ENCODE measurements around the gene WDR43.

WDR43 gene

DNA sequence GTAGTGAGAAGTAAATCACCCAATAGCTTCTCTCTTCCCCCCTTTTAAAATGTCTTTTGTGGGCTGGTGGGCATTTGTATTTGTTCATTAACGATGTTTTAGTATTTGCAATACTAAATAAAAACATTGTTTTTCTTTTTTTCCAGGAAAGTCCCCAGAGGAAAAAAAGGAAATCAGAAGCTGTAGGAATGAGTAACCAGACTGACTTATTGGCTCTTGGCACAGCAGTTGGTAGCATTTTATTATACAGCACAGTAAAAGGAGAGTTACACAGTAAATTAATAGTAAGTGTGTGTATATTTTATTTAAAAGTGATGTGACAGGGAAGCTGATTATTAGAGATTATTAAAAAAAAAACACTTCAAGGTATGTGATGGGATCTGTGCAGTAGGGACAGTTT is 7.4 kb downstream of the WDR43 start:
- Mint-ChIP-seq H3K9me3 (no peaks in the 10 kb centered on the region), H3K4me3 (no peak overlapping the region), H3K36me3 (peaks cover 23% of the 10 kb centered on the region), H3K4me1 (peaks cover 33% of the 10 kb centered on the region), H3K27ac (no peak overlapping the region), H3K27me3 (no peaks in the 10 kb centered on the region)
- CTCF ChIA-PET, result interaction anchor here (0.7 kb wide), 1 partner anchor 81 kb away, joined by 4 read pairs; no protein-coding TSS in a partner anchor
- DNase-seq, result no peak

DNA sequence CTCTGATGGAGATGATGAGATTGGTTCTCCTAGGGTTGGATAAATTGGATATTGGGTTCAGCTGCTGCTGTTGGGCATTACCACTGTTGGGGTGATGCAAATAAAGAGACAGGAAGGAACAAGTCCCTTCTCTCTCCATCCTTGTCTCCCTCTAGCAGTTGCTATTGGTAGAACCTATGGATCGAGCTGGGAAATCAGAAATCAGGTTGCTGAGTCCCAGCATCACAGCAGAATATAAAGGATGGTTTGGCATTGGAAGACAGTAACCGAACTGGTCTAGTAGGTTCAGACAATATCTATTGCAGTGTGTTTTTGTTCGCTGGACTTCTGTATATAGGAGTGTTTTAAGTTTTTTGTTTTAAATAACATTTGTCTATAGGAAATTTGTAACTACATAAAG is 8.1 kb downstream of the WDR43 start:
- no peaks in the 10 kb centered on the region for H3K27me3 Mint-ChIP-seq
- CTCF ChIA-PET, result interaction anchor here (0.7 kb wide), 1 partner anchor 82 kb away, joined by 4 read pairs; no protein-coding TSS in a partner anchor
- peaks cover 26% of the 10 kb centered on the region for H3K4me1 Mint-ChIP-seq
- no peaks in the 10 kb centered on the region for H3K9me3 Mint-ChIP-seq
- peaks cover 27% of the 10 kb centered on the region for H3K36me3 Mint-ChIP-seq
- no peak overlapping the region for H3K27ac Mint-ChIP-seq
- DNase-seq, result no peak
- H3K4me3 Mint-ChIP-seq, result no peak overlapping the region

DNA sequence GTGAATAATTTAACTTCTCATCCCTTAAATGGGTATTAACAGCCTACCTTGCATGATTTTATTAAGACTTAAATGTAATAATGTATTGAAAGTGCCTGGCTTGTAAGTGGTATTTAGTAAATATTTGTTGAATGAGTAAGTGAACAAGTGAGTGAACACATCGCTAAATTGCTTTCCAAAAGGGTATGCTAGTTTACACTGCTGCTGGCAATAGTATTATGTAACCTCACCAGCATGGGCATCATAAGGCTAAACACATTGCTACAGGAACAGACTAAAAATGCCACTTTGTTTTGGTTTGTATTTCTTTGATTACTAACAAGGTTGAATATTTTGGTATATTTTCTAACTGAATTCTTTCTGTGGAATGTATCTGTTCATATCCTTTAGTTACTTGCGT is 9.8 kb downstream of the WDR43 start:
- no peaks in the 10 kb centered on the region for H3K9me3 Mint-ChIP-seq
- H3K27me3 Mint-ChIP-seq, result no peaks in the 10 kb centered on the region
- no peak overlapping the region for H3K4me3 Mint-ChIP-seq
- H3K36me3 Mint-ChIP-seq, result peaks cover 40% of the 10 kb centered on the region
- H3K27ac Mint-ChIP-seq, result no peak overlapping the region
- CTCF ChIA-PET, result no interaction called here
- DNase-seq, result no peak
- H3K4me1 Mint-ChIP-seq, result peaks cover 10% of the 10 kb centered on the region

DNA sequence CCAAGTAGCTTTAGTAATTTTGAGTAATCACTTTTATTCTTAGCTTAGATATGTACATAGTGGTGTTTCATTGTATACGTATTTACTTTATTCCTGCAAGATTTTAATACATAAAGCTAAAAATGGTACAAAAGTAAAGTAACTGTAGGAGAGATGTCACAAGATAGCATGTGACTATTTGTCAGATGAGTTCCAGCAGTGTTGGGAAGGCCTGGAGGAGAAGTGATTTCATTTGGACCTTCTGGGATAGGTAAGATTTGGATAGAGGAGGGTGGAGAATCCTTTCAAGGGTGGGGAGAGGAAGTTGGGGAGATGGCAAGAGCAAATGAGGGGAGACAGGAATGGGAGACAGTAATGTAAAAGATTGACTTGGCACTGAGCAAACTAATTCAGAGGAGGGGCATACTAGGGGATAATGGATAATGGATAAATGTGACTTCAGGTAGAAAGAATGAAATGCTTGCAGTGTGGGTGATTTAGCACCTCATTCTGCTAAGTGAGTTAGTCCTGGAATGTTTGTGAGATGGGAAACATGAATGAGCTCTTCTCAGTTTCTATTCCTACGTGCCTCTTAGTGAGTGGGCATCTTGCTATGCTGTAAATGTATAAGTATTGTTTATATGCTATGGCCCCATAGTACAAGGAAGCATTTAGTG is 10.5 kb downstream of the WDR43 start:
- no peak overlapping the region for H3K27ac Mint-ChIP-seq
- CTCF ChIA-PET, result interaction anchor here (0.5 kb wide), 1 partner anchor 1041 kb away, joined by 3 read pairs; no protein-coding TSS in a partner anchor
- no peaks in the 10 kb centered on the region for H3K9me3 Mint-ChIP-seq
- peaks cover 46% of the 10 kb centered on the region for H3K36me3 Mint-ChIP-seq
- H3K27me3 Mint-ChIP-seq, result no peaks in the 10 kb centered on the region
- DNase-seq, result no peak
- H3K4me3 Mint-ChIP-seq, result no peak overlapping the region
- H3K4me1 Mint-ChIP-seq, result peaks cover 9% of the 10 kb centered on the region

DNA sequence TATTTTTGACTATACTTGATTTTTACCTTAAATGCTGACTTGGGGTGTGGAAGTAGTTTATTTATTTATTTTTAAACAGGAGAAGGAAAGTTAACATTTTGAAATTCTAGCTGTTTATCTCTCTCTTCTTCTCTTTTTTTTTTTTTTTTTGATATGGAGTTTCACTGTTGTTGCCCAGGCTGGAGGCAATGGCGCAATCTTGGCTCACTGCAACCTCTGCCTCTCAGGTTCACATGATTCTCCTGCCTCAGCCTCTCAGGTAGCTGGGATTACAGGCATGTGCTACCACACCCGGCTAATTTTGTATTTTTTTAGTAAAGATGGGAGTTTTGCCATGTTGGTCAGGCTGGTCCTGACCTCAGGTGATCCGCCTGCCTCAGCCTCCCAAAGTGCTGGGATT is 11.1 kb downstream of the WDR43 start:
- Mint-ChIP-seq H3K4me1 (peaks cover 7% of the 10 kb centered on the region), H3K27me3 (no peaks in the 10 kb centered on the region), H3K9me3 (no peaks in the 10 kb centered on the region), H3K27ac (no peak overlapping the region), H3K36me3 (peaks cover 48% of the 10 kb centered on the region), H3K4me3 (no peak overlapping the region)
- CTCF ChIA-PET, result no interaction called here
- DNase-seq, result no peak

DNA sequence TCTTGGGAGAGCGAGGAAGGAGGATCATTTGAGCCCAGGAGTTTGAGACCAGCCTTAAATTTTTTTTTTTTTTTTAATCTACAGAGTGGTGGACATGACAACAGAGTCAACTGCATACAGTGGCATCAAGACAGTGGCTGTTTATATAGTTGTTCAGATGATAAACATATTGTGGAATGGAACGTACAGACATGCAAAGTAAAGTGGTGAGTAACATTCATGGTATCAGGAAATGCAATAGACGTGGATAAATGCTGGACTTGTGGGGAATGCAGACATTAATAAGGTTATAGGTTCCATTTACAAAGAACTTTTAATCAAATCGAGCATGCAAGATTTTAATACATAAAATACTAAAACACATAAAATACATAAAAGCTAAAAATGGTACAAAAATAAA is 11.9 kb downstream of the WDR43 start:
- no peak overlapping the region for H3K4me3 Mint-ChIP-seq
- H3K36me3 Mint-ChIP-seq, result peaks cover 47% of the 10 kb centered on the region

DNA sequence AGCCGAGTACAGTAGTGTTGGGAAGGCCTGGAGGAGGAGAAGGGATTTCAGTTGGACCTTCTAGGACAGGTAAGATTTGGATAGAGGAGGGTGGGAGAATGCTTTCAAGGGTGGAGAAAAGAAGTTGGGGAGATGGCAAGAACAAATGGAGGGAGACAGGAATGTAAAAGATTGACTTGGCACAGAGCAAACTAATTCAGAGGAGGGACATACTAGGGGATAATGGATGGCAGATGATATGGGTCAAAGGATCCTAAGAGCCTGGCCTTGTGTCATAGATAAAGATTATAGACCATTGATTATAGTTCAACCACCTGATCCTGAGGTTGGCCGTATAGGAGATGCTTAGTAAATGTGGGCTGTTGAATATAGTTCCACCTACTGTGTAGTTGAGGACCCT is 12.4 kb downstream of the WDR43 start:
- no peaks in the 10 kb centered on the region for H3K4me1 Mint-ChIP-seq
- H3K36me3 Mint-ChIP-seq, result peaks cover 46% of the 10 kb centered on the region
- H3K9me3 Mint-ChIP-seq, result no peaks in the 10 kb centered on the region
- no peaks in the 10 kb centered on the region for H3K27me3 Mint-ChIP-seq
- no peak for DNase-seq
- no peak overlapping the region for H3K27ac Mint-ChIP-seq
- H3K4me3 Mint-ChIP-seq, result no peak overlapping the region
- CTCF ChIA-PET, result interaction anchor here (0.6 kb wide), 1 partner anchor 1890 kb away, joined by 3 read pairs; no protein-coding TSS in a partner anchor

More for the DNA sequence above, 11.9 kb downstream of the WDR43 start:
- H3K27me3 Mint-ChIP-seq, result no peaks in the 10 kb centered on the region
- H3K27ac Mint-ChIP-seq, result no peak overlapping the region
- peaks cover 2% of the 10 kb centered on the region for H3K4me1 Mint-ChIP-seq
- no peaks in the 10 kb centered on the region for H3K9me3 Mint-ChIP-seq
- CTCF ChIA-PET, result interaction anchor here (0.6 kb wide), 1 partner anchor 1890 kb away, joined by 3 read pairs; no protein-coding TSS in a partner anchor
- no peak for DNase-seq

DNA sequence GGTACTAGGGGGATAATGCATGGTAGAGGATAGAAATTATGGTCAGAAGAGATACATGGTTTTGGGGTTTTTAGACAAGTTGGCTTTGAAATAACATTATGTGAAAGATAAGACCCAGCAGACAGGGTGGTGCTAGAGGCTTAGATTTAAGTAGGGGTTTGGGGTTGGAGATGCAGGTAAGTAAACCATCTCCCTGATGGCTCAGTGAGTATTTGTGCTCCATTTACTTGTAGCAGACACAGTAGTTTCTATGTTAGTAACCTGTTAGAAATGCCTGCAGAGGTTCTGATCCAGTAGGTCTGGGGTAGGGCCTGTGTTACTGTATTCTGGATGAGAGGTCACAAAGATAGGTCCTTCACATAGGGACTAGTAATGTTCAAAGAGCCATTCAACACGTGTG is 13.7 kb downstream of the WDR43 start:
- Mint-ChIP-seq H3K36me3 (peaks cover 47% of the 10 kb centered on the region), H3K27me3 (no peaks in the 10 kb centered on the region), H3K4me1 (no peaks in the 10 kb centered on the region), H3K4me3 (no peak overlapping the region), H3K9me3 (no peaks in the 10 kb centered on the region), H3K27ac (no peak overlapping the region)
- no peak for DNase-seq
- CTCF ChIA-PET, result no interaction called here

DNA sequence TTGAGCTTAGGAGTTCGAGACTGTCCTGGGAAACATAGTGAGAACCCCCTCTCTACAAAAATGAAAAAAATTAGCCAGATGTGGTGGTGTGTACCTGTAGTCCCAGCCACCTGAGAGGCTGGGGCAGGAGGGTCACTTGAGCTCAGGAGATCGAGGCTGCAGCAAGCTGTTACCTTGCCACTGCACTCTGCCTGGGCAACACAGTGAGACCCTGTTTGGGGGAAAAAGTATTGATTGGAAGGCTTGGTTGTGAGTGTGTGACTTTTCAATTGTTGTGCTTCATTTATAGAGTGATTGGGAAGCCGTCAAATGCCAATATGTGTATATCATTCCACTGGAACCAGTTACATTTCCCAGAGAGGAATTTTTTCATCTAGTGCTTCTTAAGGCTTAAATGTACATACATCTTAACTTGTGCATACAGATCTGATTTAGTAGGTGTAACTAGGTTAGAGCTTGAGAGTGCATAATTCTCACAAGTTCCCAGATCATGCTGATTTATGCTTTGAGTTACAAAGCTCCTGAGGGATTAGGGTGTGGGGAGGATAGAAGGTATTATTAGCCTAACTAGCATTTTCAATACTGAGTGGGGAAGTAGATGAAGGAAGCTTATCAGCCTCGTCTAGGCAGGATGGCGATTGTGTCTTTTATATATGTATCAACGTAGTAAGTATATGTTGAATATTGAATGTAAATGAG is 15.3 kb downstream of the WDR43 start:
- CTCF ChIA-PET, result interaction anchor here (0.7 to 1.0 kb wide), 2 partner anchors 14 to 377 kb away, joined by 3 to 5 read pairs; no protein-coding TSS in a partner anchor

DNA sequence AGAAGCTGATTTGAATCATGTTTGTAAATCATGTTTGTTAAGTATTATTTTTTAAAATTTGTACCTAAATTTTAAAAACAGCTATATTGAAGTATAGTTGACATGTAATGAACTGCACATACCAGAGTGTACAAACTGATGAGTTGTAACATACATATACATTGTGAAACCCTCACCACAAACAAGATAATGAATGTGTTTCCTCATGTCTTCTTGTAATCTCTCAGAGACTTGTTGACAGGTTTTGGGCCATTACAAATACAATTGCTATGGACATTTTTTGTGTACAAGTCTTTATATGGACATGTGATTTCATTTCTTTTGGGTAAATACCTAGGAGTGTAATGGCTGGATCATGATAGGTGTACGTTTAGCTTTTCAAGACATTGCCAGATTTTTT is 21.5 kb downstream of the WDR43 start:
- no peak for DNase-seq
- CTCF ChIA-PET, result interaction anchor here (0.8 to 0.9 kb wide), 2 partner anchors 20 to 289 kb away, joined by 3 read pairs; no protein-coding TSS in a partner anchor
- Mint-ChIP-seq H3K27me3 (no peaks in the 10 kb centered on the region), H3K9me3 (no peaks in the 10 kb centered on the region), H3K4me1 (peaks cover 3% of the 10 kb centered on the region), H3K36me3 (peaks cover 40% of the 10 kb centered on the region), H3K27ac (no peak overlapping the region), H3K4me3 (no peak overlapping the region)

More for the DNA sequence above, 15.3 kb downstream of the WDR43 start:
- Mint-ChIP-seq H3K27me3 (no peaks in the 10 kb centered on the region), H3K4me1 (no peaks in the 10 kb centered on the region), H3K9me3 (no peaks in the 10 kb centered on the region), H3K27ac (no peak overlapping the region), H3K36me3 (peaks cover 54% of the 10 kb centered on the region), H3K4me3 (no peak overlapping the region)
- DNase-seq, result no peak

DNA sequence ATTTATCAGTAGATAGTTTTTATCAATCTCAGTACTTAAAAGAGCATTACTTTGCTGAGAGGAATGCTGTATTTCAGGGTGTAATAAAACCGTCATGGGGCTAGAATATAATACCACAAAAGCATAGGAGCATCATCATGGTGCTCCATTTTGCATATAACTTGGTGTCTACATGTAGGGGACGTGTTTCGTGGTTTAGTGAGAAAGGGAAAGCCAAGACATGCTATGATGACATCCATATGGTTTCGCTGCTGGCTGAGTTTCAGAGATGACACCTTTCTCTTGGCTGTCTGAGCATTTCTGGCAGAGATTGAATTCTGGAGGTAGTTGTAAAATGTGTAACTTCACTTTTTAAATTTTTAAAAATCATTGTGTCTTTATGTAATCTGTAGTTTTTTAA is 32.4 kb downstream of the WDR43 start:
- no peaks in the 10 kb centered on the region for H3K4me1 Mint-ChIP-seq
- no peaks in the 10 kb centered on the region for H3K27me3 Mint-ChIP-seq
- peaks cover 74% of the 10 kb centered on the region for H3K36me3 Mint-ChIP-seq
- H3K9me3 Mint-ChIP-seq, result no peaks in the 10 kb centered on the region
- H3K4me3 Mint-ChIP-seq, result no peak overlapping the region
- no peak overlapping the region for H3K27ac Mint-ChIP-seq
- CTCF ChIA-PET, result no interaction called here
- no peak for DNase-seq

DNA sequence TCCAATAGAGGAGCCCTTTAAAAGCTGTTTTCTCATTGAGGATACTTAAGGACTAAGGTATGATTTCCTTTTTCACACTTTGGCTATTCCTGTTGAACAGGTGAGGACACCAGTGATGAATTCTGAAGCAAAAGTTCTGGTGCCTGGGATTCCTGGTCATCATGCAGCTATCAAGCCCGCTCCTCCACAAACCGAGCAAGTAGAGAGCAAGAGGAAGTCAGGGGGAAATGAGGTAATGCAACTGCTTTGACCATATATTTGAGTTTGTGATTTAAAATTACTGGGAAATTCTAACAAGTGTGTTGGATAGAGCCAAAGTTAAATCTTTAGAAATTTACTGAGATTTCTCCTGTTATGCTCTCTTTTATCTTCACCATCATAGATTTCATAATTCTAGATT is 33.0 kb downstream of the WDR43 start:
- H3K36me3 Mint-ChIP-seq, result peaks cover 75% of the 10 kb centered on the region
- no peak overlapping the region for H3K4me3 Mint-ChIP-seq
- CTCF ChIA-PET, result no interaction called here
- no peaks in the 10 kb centered on the region for H3K9me3 Mint-ChIP-seq
- no peak overlapping the region for H3K27ac Mint-ChIP-seq
- no peaks in the 10 kb centered on the region for H3K4me1 Mint-ChIP-seq
- no peaks in the 10 kb centered on the region for H3K27me3 Mint-ChIP-seq
- DNase-seq, result no peak

DNA sequence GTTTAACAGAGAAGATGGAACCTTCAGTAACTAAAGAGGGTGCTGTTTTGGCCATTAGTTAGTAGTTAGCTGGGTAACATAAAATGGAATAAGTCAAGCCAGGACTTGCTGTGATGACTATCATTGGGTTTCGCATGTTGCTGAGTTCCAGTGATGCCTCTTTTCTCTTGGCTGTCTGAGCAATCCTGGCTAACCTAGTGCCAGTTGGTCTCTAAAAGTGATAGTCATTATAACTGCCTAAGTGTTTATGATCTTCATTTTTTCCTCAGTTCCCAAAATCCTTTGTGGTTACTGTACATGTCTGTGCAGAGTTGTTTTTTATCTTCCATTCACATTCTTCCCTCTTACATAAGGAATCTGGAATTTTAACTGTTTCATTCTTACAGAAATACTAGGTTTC is 33.4 kb downstream of the WDR43 start:
- no peak for DNase-seq
- Mint-ChIP-seq H3K4me1 (no peaks in the 10 kb centered on the region), H3K9me3 (no peaks in the 10 kb centered on the region), H3K36me3 (peaks cover 72% of the 10 kb centered on the region), H3K27me3 (no peaks in the 10 kb centered on the region), H3K4me3 (no peak overlapping the region), H3K27ac (no peak overlapping the region)
- CTCF ChIA-PET, result no interaction called here

DNA sequence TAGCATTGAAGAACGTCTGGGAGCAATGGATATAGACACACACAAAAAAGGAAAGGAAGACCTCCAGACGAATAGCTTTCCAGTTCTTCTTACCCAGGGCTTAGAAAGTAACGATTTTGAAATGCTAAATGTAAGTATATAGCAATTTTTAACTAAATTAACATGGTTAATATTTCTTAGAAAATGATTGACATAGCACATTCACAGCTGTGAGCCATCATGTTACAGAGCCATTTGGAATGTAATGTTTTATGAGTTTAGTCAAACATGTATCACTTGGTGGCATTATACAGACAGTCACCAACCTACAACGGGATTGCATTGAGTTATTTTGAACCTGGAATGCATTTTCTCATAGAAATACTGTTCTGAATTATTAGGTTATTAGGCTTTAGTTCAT is 35.1 kb downstream of the WDR43 start:
- Mint-ChIP-seq H3K27me3 (no peaks in the 10 kb centered on the region), H3K4me3 (no peak overlapping the region), H3K36me3 (peaks cover 66% of the 10 kb centered on the region), H3K9me3 (no peaks in the 10 kb centered on the region), H3K27ac (no peak overlapping the region), H3K4me1 (no peaks in the 10 kb centered on the region)
- no peak for DNase-seq
- CTCF ChIA-PET, result interaction anchor here (1.1 kb wide), 1 partner anchor 12 kb away, joined by 3 read pairs; no protein-coding TSS in a partner anchor

DNA sequence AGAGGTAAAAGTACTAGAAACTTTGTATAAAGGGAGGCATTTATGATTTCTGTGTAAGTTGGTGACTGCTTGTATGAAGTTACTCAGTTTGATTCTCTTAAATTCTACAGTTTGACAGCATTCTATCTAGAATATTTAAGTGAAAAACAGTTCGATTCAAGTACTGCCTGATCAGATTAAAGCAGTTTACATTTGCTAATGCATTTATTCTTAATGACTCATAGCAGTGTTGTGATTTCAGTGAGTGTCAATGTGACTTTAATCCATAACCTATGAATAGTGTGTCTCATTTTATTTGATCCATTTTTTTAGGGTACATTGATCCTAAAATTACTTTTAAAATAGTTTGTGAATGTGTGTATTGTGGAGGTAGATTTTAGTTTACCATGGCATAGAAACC is 35.7 kb downstream of the WDR43 start:
- no peak overlapping the region for H3K27ac Mint-ChIP-seq
- no peak for DNase-seq
- no peaks in the 10 kb centered on the region for H3K27me3 Mint-ChIP-seq
- no peaks in the 10 kb centered on the region for H3K9me3 Mint-ChIP-seq
- no peak overlapping the region for H3K4me3 Mint-ChIP-seq
- H3K4me1 Mint-ChIP-seq, result no peaks in the 10 kb centered on the region
- peaks cover 62% of the 10 kb centered on the region for H3K36me3 Mint-ChIP-seq
- CTCF ChIA-PET, result no interaction called here
